ENCODE measurements around the gene SLC25A13. TPM values are rescaled to one million over a fixed set of nuclear protein-coding genes. Genes with fewer than 3 reads are reported as not detected.

SLC25A13 gene
- total and polyA plus RNA-seq, 9 of the 15 experiments (the other 6 are each of a cell fraction or from before 2014, with no cell fraction given) = 21.4 to 80.2 (median 58.7) TPM

- peak in 1 of 2 experiments; percentile 67; a peak in 2 of 4 replicates for TF ChIP-seq HDAC1 (IDR thresholded peaks at IDR 0.05)
- TF ChIP-seq MNT (conservative IDR thresholded peaks at IDR 0.05) = 0 out of 4 replicates have a peak, but pooled peaks of 1 of the 2 experiments have one; percentile 17
- TF ChIP-seq ATF3 (IDR thresholded peaks at IDR 0.05) = peak; percentile 51; the same call in 1 of the 2 replicates
- TF ChIP-seq ATF3 (CRISPR knock-in tag; conservative IDR thresholded peaks at IDR 0.05) = no peak
- peak; percentile 45; the same call in 1 of the 2 replicates for TF ChIP-seq SOX6 (IDR thresholded peaks at IDR 0.05)
- TF ChIP-seq POLR2H (tag; IDR thresholded peaks at IDR 0.05; ENCODE audit: low read depth) = no peak
- no peak for TF ChIP-seq TSC22D4 (tag; IDR thresholded peaks at IDR 0.05)
- peak; percentile 94 for TF ChIP-seq CTBP1 (IDR thresholded peaks at IDR 0.05; ENCODE audit: borderline replicate concordance)
- TF ChIP-seq MEIS2 (IDR thresholded peaks at IDR 0.05; ENCODE audit: partially characterized antibody) = peak; percentile 86
- TF ChIP-seq FOXA3 (CRISPR knock-in tag; conservative IDR thresholded peaks at IDR 0.05 in 1 of 2, IDR thresholded peaks at IDR 0.05 in 1 of 2) = peak; percentile 66 to 91; a peak in 3 of 4 replicates
- peak; percentile 38; the same call in 1 of the 2 replicates for TF ChIP-seq JUN (IDR thresholded peaks at IDR 0.05; ENCODE audit: borderline replicate concordance, low read depth, low read length)
- TF ChIP-seq JUN (CRISPR knock-in tag; IDR thresholded peaks at IDR 0.05; ENCODE audit: borderline replicate concordance) = no peak
- TF ChIP-seq SMARCA4 (IDR thresholded peaks at IDR 0.05) = peak; percentile 46; the same call in 1 of the 2 replicates
- TF ChIP-seq SMARCA5 (IDR thresholded peaks at IDR 0.05) = no peak
- TF ChIP-seq JUND (IDR thresholded peaks at IDR 0.05; ENCODE audit: borderline replicate concordance, low read depth, low read length) = peak; percentile 34; the same call in 1 of the 2 replicates
- no peak for TF ChIP-seq JUND (tag; IDR thresholded peaks at IDR 0.05; ENCODE audit: borderline replicate concordance, low read depth, low read length)
- peak; percentile 81 for TF ChIP-seq ZEB2 (IDR thresholded peaks at IDR 0.05)
- TF ChIP-seq DDX20 (tag; IDR thresholded peaks at IDR 0.05; ENCODE audit: low read depth) = no peak
- TF ChIP-seq THAP12 (CRISPR knock-in tag; IDR thresholded peaks at IDR 0.05) = no peak
- no peak for TF ChIP-seq YY1 (IDR thresholded peaks at IDR 0.05; ENCODE audit: borderline replicate concordance in 1 of 3, control insufficient read depth in 1 of 3, extremely low read depth in 1 of 3, insufficient read depth in 3 of 3, insufficient read length in 1 of 3, insufficient replicate concordance in 2 of 3, low read depth in 1 of 3, low read length in 2 of 3)
- peak in 1 of 2 experiments; percentile 18; a peak in 1 of 4 replicates for TF ChIP-seq FOXK2 (conservative IDR thresholded peaks at IDR 0.05 in 1 of 2, IDR thresholded peaks at IDR 0.05 in 1 of 2; ENCODE audit: low read depth in 2 of 2)
- peak; percentile 93 to 95 for TF ChIP-seq KDM1A (IDR thresholded peaks at IDR 0.05)
- no peak for TF ChIP-seq HEY1 (CRISPR knock-in tag; IDR thresholded peaks at IDR 0.05; ENCODE audit: borderline replicate concordance)
These were observed 9.3 kb upstream of the SLC25A13 start (continued) for GRCh38 chr7:96331233-96331632.

Data from K562 (cell line).